GM23338 (cell line): ENCODE data around the gene MYO5B. TPM values are rescaled to one million over a fixed set of nuclear protein-coding genes. Genes with fewer than 3 reads are reported as not detected.

ENCODE experiments used
- ATAC-seq: fragments of 200-7000 bp; cut with Tn5 transposase; 3 replicates; pipeline ENCODE4 v1.9.1; 2020
- DNase-seq: peaks from one replicate; pipeline ENCODE4 v3.0.0-alpha.2; 2015; ENCODE audit warnings: low spot score
- H2AFZ ChIP-seq: fragments of 200-600 bp; sonication (generic); 2 replicates; pipeline ENCODE4 v1.8.0; 2016; ENCODE audit warnings: antibody characterized with exemption, mild to moderate bottlenecking, moderate library complexity
- H3F3A ChIP-seq: fragments of 200-600 bp; sonication (generic); replicated peaks from 2 replicates; pipeline ENCODE4 v1.8.0; 2017; ENCODE audit warnings: antibody characterized with exemption, mixed run types, low read depth
- H3K27ac ChIP-seq: fragments of 200-600 bp; sonication (generic); 2 replicates; pipeline ENCODE4 v1.6.1; 2016; ENCODE audit warnings: low read depth
- H3K27me3 ChIP-seq: fragments of 200-600 bp; sonication (generic); 2 replicates; pipeline ENCODE4 v1.8.0; 2016; ENCODE audit warnings: mild to moderate bottlenecking, mixed run types, moderate library complexity; ENCODE audit not compliant: insufficient read depth
- H3K36me3 ChIP-seq: fragments of 200-600 bp; sonication (generic); 2 replicates; pipeline ENCODE4 v1.8.0; 2016; ENCODE audit warnings: mild to moderate bottlenecking; ENCODE audit not compliant: insufficient read depth
- H3K4me1 ChIP-seq: fragments of 200-600 bp; sonication (generic); 2 replicates; pipeline ENCODE4 v1.8.0; 2016; ENCODE audit warnings: mild to moderate bottlenecking, moderate library complexity; ENCODE audit not compliant: insufficient read depth
- H3K4me2 ChIP-seq: fragments of 200-600 bp; sonication (generic); 2 replicates; pipeline ENCODE4 v1.7.1; 2017; ENCODE audit warnings: mixed run types
- H3K4me3 ChIP-seq: fragments of 200-600 bp; sonication (generic); 2 replicates; pipeline ENCODE4 v1.6.1; 2016; ENCODE audit warnings: mixed run types
- H3K79me2 ChIP-seq: fragments of 200-600 bp; sonication (generic); replicated peaks from 2 replicates; pipeline ENCODE4 v1.8.0; 2017; ENCODE audit warnings: mild to moderate bottlenecking; ENCODE audit not compliant: insufficient read depth
- H3K9me2 ChIP-seq: fragments of 200-600 bp; sonication (generic); 2 replicates; pipeline ENCODE4 v1.8.0; 2017; ENCODE audit not compliant: insufficient read depth
- H4K20me1 ChIP-seq: fragments of 200-600 bp; sonication (generic); replicated peaks from 2 replicates; pipeline ENCODE4 v1.8.0; 2017; ENCODE audit warnings: mild to moderate bottlenecking; ENCODE audit not compliant: insufficient read depth
- H3K27ac Mint-ChIP-seq: 2 replicates; pipeline ENCODE4 v1.8.0; 2020; ENCODE audit warnings: inconsistent platforms, mild to moderate bottlenecking, moderate library complexity, mixed read lengths
- H3K27me3 Mint-ChIP-seq: 3 replicates; pipeline ENCODE4 v1.8.0; 2022; ENCODE audit warnings: low read depth, mild to moderate bottlenecking, moderate library complexity, mixed read lengths, inconsistent platforms; ENCODE audit not compliant: insufficient read depth, poor library complexity
- H3K36me3 Mint-ChIP-seq: 3 replicates; pipeline ENCODE4 v1.8.0; 2021; ENCODE audit warnings: low read depth, mild to moderate bottlenecking, inconsistent platforms, moderate library complexity, mixed read lengths
- H3K4me1 Mint-ChIP-seq: 3 replicates; pipeline ENCODE4 v1.8.0; 2020; ENCODE audit warnings: mild to moderate bottlenecking, inconsistent platforms, mixed read lengths
- H3K4me3 Mint-ChIP-seq: 3 replicates; pipeline ENCODE4 v1.8.0; 2021; ENCODE audit warnings: moderate library complexity, mild to moderate bottlenecking, inconsistent platforms, mixed read lengths
- H3K9me3 Mint-ChIP-seq: 3 replicates; pipeline ENCODE4 v1.8.0; 2020; ENCODE audit warnings: moderate library complexity, mild to moderate bottlenecking, inconsistent platforms, mixed read lengths
- ETS1 ChIP-seq: IDR thresholded peaks from 2 replicates; pipeline ENCODE4 v1.6.1; 2016; ENCODE audit warnings: antibody characterized with exemption
- EZH2 ChIP-seq: fragments of 200-600 bp; sonication (generic); IDR thresholded peaks from one replicate; pipeline ENCODE4 v1.8.0; 2017; ENCODE audit warnings: antibody characterized with exemption, mild to moderate bottlenecking, low read depth; ENCODE audit not compliant: unreplicated experiment
- EZH2phosphoT487 ChIP-seq: fragments of 200-600 bp; sonication (generic); IDR thresholded peaks from one replicate; pipeline ENCODE4 v1.8.1; 2018; ENCODE audit warnings: antibody characterized with exemption; ENCODE audit not compliant: unreplicated experiment
- JUNB ChIP-seq: IDR thresholded peaks from one replicate; pipeline ENCODE4 v1.6.1; 2016; ENCODE audit warnings: antibody characterized with exemption; ENCODE audit not compliant: unreplicated experiment
- POLR2AphosphoS5 ChIP-seq: IDR thresholded peaks from 2 replicates; pipeline ENCODE4 v1.6.1; 2016; ENCODE audit warnings: antibody characterized with exemption, low read depth
- STAT1 ChIP-seq: IDR thresholded peaks from one replicate; pipeline ENCODE4 v1.6.1; 2016; ENCODE audit warnings: antibody characterized with exemption; ENCODE audit not compliant: unreplicated experiment
- ZNF462 ChIP-seq: fragments of 250-450 bp; sonication (Bioruptor Pico); IDR thresholded peaks from 2 replicates; pipeline ENCODE4 v1.5.0; 2020; ENCODE audit warnings: mild to moderate bottlenecking, moderate library complexity
- polyA plus RNA-seq: library from polyadenylated mRNA; unstranded; fragments of >200 nt; fragmentation: Nextera tagmentation; extraction: Ambion mirVana; gene quantifications from 2 replicates; pipeline ENCODE4 v1.2.1, GENCODE V29; 2016
- total RNA-seq: library from RNA; depleted of rRNA; stranded (reverse); fragments of >200 nt; shearing (Covaris generic); gene quantifications from 2 replicates; pipeline ENCODE4 v1.2.3, GENCODE V29; 2014
- TF ChIP-seq, protein P1 (sequence below), 2 experiments: fragments of 200-600 bp in 1 of 2; sonication (generic) in 1 of 2; conservative IDR thresholded peaks; 2 replicates each; pipeline versions ENCODE4 v1.5.1 to v1.6.1; 2016 to 2017; ENCODE audit warnings: antibody characterized with exemption in 2 of 2, low read depth in 2 of 2, mild to moderate bottlenecking in 2 of 2, moderate library complexity in 1 of 2
- TF ChIP-seq, protein P2 (sequence below): IDR thresholded peaks from one replicate; pipeline ENCODE4 v1.6.1; 2018; ENCODE audit warnings: antibody characterized with exemption; ENCODE audit not compliant: unreplicated experiment

The MYO5B gene
- total and polyA plus RNA-seq, 2 experiments from 2014 or later, result 3.2 to 19.1 TPM

DNA sequence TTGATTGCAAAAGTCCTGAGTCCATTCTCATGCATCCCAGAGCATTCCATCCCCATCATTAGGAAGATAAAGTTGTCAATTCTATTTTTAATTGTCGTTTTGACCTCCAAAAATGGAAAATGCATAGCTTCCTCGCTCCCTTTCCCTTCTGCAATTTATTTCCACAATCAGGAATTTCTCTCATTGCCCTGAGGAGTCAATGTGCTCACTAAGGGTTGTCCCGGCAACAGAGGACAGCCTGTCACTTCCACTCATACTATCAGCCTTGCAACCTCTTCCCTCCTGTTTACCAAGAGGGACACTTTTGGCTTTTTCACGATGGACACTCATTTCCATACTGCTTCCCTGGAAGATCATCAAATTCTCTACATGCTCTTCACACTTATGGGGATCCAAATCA, 164.8 kb downstream of the MYO5B start:
- H3F3A ChIP-seq, result no peaks in the 10 kb centered on the region
- H3K27ac ChIP-seq, result no peak overlapping the region
- Mint-ChIP-seq H3K27me3 (peaks cover 1% of the 10 kb centered on the region), H3K4me3 (no peak overlapping the region), H3K9me3 (no peaks in the 10 kb centered on the region), H3K36me3 (no peaks in the 10 kb centered on the region), H3K27ac (no peak overlapping the region), H3K4me1 (peaks cover 7% of the 10 kb centered on the region; the same call in 2 of the 3 replicates)
- no peaks in the 10 kb centered on the region for H3K4me1 ChIP-seq
- no peaks in the 10 kb centered on the region for H4K20me1 ChIP-seq
- DNase-seq (no peak), ATAC-seq (no peak)
- no peaks in the 10 kb centered on the region for H3K36me3 ChIP-seq
- H3K4me2 ChIP-seq, result no peak overlapping the region
- no peaks in the 10 kb centered on the region for H3K79me2 ChIP-seq
- H3K9me2 ChIP-seq, result no peaks in the 10 kb centered on the region
- H3K27me3 ChIP-seq, result no peaks in the 10 kb centered on the region
- no peak for TF ChIP-seq ETS1
- TF ChIP-seq, protein P1, sequence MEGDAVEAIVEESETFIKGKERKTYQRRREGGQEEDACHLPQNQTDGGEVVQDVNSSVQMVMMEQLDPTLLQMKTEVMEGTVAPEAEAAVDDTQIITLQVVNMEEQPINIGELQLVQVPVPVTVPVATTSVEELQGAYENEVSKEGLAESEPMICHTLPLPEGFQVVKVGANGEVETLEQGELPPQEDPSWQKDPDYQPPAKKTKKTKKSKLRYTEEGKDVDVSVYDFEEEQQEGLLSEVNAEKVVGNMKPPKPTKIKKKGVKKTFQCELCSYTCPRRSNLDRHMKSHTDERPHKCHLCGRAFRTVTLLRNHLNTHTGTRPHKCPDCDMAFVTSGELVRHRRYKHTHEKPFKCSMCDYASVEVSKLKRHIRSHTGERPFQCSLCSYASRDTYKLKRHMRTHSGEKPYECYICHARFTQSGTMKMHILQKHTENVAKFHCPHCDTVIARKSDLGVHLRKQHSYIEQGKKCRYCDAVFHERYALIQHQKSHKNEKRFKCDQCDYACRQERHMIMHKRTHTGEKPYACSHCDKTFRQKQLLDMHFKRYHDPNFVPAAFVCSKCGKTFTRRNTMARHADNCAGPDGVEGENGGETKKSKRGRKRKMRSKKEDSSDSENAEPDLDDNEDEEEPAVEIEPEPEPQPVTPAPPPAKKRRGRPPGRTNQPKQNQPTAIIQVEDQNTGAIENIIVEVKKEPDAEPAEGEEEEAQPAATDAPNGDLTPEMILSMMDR (conservative IDR thresholded peaks at IDR 0.05; ENCODE audit: low read depth in 2 of 2), result no peak
- TF ChIP-seq POLR2AphosphoS5, result no peak
- no peak overlapping the region for H2AFZ ChIP-seq
- no peak overlapping the region for H3K4me3 ChIP-seq

DNA sequence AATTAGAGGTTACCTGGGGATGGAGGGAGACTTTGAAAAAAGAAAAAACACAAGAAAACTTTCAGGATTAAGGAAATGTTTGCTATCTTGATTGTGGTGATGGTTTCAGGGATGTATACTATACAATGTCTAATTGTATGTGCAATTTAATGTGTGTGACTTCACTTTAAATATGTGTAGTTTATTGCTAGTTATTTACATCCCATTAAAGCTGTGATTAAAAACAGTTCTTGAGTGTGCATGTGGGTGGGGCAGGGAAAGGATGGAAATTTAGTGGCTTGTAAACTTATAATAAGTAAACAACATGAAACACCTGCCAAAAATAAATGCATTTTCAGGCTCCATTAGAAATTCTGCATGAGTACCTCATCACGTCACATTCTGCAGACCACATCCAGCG, 167.0 kb downstream of the MYO5B start:
- Histone ChIP-seq H3F3A (no peaks in the 10 kb centered on the region), H3K4me3 (no peak overlapping the region), H3K4me1 (no peaks in the 10 kb centered on the region), H3K27ac (no peak overlapping the region), H3K27me3 (no peaks in the 10 kb centered on the region), H3K79me2 (no peaks in the 10 kb centered on the region), H3K4me2 (no peak overlapping the region), H3K9me2 (peaks cover 3% of the 10 kb centered on the region; the same call in 1 of the 2 replicates), H3K36me3 (no peaks in the 10 kb centered on the region), H2AFZ (no peak overlapping the region), H4K20me1 (no peaks in the 10 kb centered on the region)
- ATAC-seq, result no peak
- H3K27ac Mint-ChIP-seq, result no peak overlapping the region
- DNase-seq, result no peak
- H3K4me1 Mint-ChIP-seq, result peaks cover 7% of the 10 kb centered on the region; the same call in 2 of the 3 replicates
- no peak overlapping the region for H3K4me3 Mint-ChIP-seq
- H3K36me3 Mint-ChIP-seq, result no peaks in the 10 kb centered on the region
- no peaks in the 10 kb centered on the region for H3K9me3 Mint-ChIP-seq
- H3K27me3 Mint-ChIP-seq, result peaks cover 1% of the 10 kb centered on the region
- TF ChIP-seq ZNF462 (no peak), JUNB (no peak), EZH2phosphoT487 (no peak), EZH2 (no peak), STAT1 (no peak)
- TF ChIP-seq, protein P2, sequence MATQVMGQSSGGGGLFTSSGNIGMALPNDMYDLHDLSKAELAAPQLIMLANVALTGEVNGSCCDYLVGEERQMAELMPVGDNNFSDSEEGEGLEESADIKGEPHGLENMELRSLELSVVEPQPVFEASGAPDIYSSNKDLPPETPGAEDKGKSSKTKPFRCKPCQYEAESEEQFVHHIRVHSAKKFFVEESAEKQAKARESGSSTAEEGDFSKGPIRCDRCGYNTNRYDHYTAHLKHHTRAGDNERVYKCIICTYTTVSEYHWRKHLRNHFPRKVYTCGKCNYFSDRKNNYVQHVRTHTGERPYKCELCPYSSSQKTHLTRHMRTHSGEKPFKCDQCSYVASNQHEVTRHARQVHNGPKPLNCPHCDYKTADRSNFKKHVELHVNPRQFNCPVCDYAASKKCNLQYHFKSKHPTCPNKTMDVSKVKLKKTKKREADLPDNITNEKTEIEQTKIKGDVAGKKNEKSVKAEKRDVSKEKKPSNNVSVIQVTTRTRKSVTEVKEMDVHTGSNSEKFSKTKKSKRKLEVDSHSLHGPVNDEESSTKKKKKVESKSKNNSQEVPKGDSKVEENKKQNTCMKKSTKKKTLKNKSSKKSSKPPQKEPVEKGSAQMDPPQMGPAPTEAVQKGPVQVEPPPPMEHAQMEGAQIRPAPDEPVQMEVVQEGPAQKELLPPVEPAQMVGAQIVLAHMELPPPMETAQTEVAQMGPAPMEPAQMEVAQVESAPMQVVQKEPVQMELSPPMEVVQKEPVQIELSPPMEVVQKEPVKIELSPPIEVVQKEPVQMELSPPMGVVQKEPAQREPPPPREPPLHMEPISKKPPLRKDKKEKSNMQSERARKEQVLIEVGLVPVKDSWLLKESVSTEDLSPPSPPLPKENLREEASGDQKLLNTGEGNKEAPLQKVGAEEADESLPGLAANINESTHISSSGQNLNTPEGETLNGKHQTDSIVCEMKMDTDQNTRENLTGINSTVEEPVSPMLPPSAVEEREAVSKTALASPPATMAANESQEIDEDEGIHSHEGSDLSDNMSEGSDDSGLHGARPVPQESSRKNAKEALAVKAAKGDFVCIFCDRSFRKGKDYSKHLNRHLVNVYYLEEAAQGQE, result no peak
